Putamen (tissue), 1 donor: ENCODE results near the gene NDRG2.

ENCODE experiments used
- DNase-seq: peaks from one replicate; pipeline ENCODE4 v3.0.0-alpha.2; 2016; ENCODE audit warnings: low spot score

Gene NDRG2

GRCh38 chr14:21033133-21033698, 8.4 kb upstream of the NDRG2 start:
- DNase-seq = no peak

GRCh38 chr14:21032326-21033132, 7.7 kb upstream of the NDRG2 start:
- DNase-seq = no peak

GRCh38 chr14:21030531-21030930, 5.7 kb upstream of the NDRG2 start:
- DNase-seq = no peak

- no peak for DNase-seq
These were observed 5.1 kb upstream of the NDRG2 start, which contains the start of gene TPPP2 for GRCh38 chr14:21029917-21030316. Gene TPPP2 (plus strand): TSS chr14:21030217. CDS start chr14:21030582, 365 bp downstream.

GRCh38 chr14:21026988-21027315, 2.1 kb upstream of the NDRG2 start:
- no peak for DNase-seq

- DNase-seq = peak; percentile 97
These were observed 1.6 kb upstream of the NDRG2 start for GRCh38 chr14:21026274-21026987.

GRCh38 chr14:21025371-21026273, 761 bp upstream of the NDRG2 start:
- peak; percentile 92 for DNase-seq

GRCh38 chr14:21023817-21024584, 860 bp downstream of the NDRG2 start:
- no peak for DNase-seq

- DNase-seq = no peak
These were observed 1.7 kb downstream of the NDRG2 start for GRCh38 chr14:21023174-21023573.

GRCh38 chr14:21022686-21023085, 2.2 kb downstream of the NDRG2 start:
- DNase-seq = no peak

GRCh38 chr14:21020977-21021545, 3.8 kb downstream of the NDRG2 start:
- no peak for DNase-seq

- no peak for DNase-seq
These were observed 5.5 kb downstream of the NDRG2 start for GRCh38 chr14:21019366-21019765.

GRCh38 chr14:21018781-21019180, 6.1 kb downstream of the NDRG2 start:
- DNase-seq = no peak

GRCh38 chr14:21018286-21018685, 6.6 kb downstream of the NDRG2 start:
- DNase-seq = no peak

- DNase-seq = no peak
These were observed 7.2 kb downstream of the NDRG2 start for GRCh38 chr14:21017528-21018245.

GRCh38 chr14:21016413-21017190, 8.3 kb downstream of the NDRG2 start:
- DNase-seq = no peak

- DNase-seq = no peak
These were observed 9.5 kb downstream of the NDRG2 start for GRCh38 chr14:21015312-21015711.

GRCh38 chr14:21014761-21015190, 10.1 kb downstream of the NDRG2 start:
- DNase-seq = peak; percentile 94

GRCh38 chr14:21011136-21011535, 13.7 kb downstream of the NDRG2 start:
- DNase-seq = no peak
